ENCODE results near the gene CDX1. TPM values are rescaled to one million over a fixed set of nuclear protein-coding genes. Genes with fewer than 3 reads are reported as not detected.

The CDX1 gene
- total RNA-seq, 1 donor from 2014 or later: 0.49 TPM

- no peak for DNase-seq
These were observed 17.4 kb downstream of the CDX1 start for GRCh38 chr5:150184006-150184405.

DNA sequence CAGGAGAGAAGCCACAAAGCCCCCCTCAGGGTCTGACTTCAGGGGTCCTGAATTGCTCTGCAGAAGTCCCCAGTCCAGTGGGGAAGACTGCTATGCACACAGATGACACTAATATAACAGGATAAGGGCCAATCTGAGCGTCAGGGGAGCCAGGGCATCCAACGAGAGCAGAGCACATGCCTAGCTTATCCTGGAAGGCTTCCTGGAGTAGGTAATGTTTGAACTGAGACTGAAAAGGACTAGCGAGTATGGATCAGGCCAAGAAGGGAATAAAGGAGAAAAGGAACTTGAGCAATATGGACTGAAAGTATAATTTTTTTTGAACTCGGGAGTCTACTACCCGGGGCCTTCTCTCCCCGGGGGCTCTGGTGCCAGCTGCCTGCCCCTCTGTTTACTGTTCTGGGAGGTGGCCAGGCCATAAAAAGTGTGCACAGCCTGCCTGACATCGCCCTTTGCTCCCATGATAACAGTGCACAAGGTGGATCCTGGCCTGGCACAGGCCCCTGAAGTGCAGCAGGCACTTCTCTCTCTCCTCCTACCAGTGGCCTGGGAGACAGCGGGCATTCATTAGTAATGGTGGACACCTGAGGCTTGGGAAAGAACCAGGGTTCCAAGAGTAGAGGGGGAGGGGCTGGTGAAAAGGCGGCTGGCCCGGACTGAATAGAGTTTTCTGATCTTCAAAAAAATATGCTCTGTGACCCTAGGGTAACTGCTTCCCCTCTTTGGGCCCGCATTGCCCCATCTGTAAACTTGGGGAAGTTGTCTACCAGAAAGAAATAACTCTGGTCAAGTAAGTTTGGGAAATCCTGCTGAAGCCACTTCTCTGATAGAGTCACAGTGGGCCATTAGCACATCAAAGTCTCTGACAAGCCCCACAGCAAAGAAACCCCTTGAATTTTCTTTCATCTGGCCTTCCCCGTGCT, 18.7 kb downstream of the CDX1 start:
- DNase-seq: no peak

DNA sequence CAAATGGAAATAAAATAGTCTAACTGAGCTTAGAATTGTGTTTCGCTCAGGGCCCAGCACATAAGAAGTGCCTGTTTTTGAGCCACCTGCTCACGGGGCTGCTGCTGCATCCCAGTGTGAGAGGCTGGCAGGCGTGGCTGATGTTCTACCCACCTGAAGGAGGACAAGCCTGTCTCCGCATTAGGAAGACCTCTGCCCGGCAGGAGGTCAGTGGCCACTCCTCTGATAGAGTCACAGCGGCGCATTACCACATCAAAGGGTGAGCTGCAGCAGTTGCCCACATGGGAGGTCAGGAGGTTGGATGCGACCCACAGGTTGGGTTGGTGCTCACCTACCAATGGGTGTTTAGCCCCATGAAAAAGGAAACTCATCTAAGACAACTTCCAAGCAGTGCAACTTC, 19.6 kb downstream of the CDX1 start:
- no peak for DNase-seq

GRCh38 chr5:150186897-150187296, 20.3 kb downstream of the CDX1 start:
- no peak for DNase-seq

DNA sequence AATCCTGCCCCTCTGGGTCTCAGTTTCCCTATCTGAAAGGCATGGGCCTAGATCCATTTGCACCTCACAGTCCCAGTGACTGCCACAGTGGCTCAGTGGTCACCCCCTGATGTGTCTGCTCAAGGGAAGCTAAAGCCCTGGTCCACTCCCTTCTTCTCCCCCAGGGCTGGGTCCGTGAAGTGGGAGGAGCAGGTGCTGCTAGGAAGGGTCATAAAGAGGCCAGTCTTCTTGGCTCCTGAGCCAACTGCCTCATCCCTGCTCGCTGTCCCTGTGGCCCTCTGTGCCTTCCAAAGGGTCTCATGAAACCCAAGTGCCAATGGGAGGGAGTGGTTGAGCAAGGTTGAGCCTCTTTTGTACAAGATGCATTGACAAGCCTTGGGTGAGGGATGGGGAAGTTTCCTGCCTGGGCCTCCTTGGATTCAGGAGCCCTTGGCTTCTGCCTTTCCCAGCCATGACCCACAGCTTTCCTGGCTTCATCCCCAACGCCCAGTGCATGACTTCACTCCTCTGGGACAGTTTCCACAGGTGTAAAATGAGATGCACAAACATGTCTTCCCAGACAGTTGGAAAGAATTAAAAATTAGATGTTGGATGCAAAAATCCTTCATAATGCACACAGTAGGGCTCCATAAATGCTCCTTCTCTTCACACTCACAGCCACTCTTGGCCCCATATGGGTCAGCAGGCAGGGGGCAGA, 21.7 kb downstream of the CDX1 start:
- DNase-seq: no peak

DNA sequence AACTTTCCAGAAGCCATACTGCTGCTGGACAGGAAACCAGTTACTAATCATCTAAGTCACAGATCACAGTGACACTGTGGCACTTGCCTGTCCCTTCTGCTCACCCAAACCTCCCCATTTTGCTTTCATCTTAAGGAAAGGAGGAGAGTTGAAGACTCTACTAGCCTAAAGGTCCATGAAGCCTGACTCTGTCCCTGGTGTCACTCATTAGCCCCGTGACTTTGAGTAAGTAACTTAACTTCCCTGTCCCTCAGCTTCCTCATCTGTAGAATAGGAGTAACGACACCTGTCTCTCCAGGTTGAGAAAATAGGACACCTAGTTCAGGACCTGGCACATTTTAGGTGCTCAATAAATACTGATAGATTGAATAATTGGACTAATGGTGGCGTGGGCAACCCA, 22.7 kb downstream of the CDX1 start:
- DNase-seq: no peak

GRCh38 chr5:150189728-150190502, 23.3 kb downstream of the CDX1 start, which contains the start of gene SLC6A7:
Gene SLC6A7, plus strand, starts transcription at chr5:150190062. Its CDS starts 266 bp downstream, at chr5:150190328.
- DNase-seq: no peak

DNA sequence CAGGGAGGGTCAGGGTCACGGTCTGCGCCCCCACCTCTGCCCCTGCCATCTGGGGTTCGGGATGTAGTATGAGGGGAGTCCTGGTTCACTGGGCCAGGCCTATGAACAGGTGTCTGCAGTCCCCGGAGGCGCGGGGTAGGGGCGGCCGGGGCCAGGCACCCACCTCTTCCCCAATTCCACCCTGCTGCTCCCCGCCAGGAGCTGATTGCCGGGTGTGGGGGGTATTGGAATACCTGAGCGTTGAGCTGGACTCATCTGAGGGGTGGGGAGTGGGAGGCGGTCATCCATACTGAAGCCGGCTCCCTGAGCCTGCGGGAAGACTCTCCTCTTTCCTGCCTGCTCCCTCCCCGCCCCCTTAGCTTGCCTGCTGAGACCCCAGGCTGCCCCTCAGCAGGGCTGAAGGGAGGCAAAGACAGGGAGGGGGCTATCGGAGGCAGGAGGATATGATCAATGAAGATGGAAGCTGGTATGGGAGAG, 24.0 kb downstream of the CDX1 start:
- no peak for DNase-seq

DNA sequence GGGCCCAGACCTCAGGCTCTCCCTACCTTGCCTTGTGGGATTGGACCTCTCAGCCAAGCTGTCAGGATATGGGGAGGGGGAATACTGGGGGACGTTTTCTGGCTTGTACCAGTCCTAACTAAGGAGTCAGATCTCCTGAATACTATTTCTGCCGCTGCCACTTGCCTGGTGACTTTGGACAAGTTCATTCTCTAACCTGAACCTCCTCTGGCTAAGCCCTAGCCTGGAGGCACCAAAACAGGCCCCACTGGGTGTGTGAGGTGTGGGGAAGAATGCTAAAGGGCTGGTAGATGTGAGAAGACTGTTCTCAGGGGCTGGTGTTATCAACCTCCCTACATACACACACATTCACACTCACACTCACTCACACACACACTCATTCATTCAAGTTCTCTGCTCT, 24.4 kb downstream of the CDX1 start:
- DNase-seq: no peak

- no peak for DNase-seq
These were observed 25.9 kb downstream of the CDX1 start for GRCh38 chr5:150192462-150192861.

DNA sequence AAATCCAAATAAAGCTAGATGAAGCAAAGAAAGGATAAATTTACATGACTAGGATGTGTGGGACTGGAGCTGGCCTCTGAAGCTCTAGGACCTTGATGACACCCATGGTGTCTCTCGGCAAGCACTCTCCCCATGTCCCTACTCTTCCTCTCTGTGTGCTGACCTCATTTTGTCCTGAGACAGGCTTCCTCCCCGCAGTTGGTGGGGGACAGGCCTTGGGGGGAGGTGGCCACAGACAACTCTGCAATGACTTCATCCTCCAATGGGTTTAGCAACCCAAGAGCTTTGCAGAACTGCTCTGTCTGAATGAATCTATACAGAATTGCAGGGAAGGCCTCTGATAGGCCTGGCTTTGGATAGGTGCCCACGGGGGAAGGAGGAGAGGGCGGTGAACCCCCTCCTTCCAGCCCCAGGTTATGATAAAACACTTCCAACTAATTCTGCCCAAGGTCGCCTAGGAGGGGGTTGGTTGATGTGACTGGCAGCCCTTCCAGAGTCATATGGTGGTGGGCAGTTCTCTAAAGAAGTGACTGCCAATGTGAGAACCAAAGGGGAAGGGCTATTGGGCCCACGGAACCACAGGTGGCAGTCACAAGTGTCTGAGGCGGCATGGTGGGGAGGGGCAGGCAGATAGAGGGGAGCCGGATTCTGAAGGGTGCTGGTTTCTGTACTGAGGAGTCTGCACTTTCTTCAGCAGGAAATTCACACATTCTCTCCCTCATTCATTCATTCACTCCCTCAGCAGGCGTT, 29.3 kb downstream of the CDX1 start:
- DNase-seq: no peak

- DNase-seq: no peak
These were observed 29.9 kb downstream of the CDX1 start for GRCh38 chr5:150196514-150196913.

DNA sequence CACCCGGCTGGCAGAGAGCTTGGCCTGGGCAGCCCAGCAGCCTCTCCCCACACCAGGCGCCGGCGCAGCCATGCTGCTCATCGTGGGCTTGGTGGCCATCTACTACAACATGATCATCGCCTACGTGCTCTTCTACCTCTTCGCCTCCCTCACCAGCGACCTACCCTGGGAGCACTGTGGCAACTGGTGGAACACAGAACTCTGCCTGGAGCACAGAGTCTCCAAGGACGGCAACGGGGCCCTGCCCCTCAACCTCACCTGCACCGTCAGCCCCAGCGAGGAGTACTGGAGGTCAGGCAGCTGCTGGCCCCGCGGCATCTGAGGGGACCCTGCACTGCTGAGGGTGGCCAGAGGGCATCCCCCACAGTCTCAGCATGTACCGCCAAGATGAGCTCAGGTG, 30.4 kb downstream of the CDX1 start:
- no peak for DNase-seq

DNA sequence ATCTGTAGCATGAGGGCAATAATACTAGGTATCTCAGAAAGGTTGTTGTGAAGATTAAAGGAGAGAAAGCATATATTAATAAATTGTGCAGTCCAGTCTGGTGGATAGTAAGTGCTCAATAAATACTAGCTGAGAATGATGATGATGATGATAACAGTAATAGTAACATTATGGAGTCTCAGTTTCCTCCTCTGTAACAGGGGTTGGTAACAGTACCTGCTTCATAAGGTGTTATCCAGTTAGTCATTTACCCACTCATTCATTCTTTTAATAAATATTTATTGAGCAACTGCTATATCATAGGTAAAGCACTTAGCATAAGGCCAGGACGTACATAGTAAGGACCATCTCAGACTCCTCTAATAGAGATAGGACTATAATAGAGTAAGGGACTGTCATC, 30.9 kb downstream of the CDX1 start:
- no peak for DNase-seq

GRCh38 chr5:150202501-150202900, 35.9 kb downstream of the CDX1 start:
- no peak for DNase-seq

GRCh38 chr5:150203832-150204589, 37.4 kb downstream of the CDX1 start:
- DNase-seq: no peak

GRCh38 chr5:150204590-150204960, 38.0 kb downstream of the CDX1 start:
- no peak for DNase-seq

- DNase-seq: no peak
These were observed 39.7 kb downstream of the CDX1 start for GRCh38 chr5:150206098-150206778.

DNA sequence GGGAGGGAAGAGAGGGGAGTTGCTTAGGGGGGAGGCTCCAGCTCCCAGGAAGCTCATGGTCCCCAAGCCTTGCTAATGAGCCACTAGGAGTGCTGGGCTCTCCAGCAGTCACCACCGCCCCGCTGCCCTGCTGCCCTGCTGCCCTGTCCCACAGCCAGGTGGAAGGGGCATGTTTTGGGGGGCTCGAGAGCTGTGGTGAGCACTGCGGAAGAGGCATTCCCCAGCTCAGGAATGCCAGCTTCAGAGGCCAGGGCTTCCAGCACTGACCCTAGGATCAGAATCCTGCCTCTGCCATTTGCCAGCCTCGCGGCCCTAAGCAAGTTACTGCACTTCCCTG, 40.2 kb downstream of the CDX1 start:
- DNase-seq: no peak

Measured in skin of body (tissue), 2 donors.